Brain microvascular endothelial cell (primary cell): ENCODE results near the gene SFTPA2.
"Not testable (repeated sequence)": the region's sequence is repeated elsewhere in the genome, so short reads cannot be mapped to it uniquely, and the experiment has no call there.

Source experiments
- DNase-seq: peaks from one replicate; pipeline ENCODE4 v3.0.0-alpha.2; 2020
- H3K27ac ChIP-seq: fragments of 250-450 bp; sonication (Bioruptor Pico); 2 replicates; pipeline ENCODE4 v1.5.1; 2020; ENCODE audit warnings: mild to moderate bottlenecking, moderate library complexity
- H3K27me3 ChIP-seq: fragments of 250-450 bp; sonication (Bioruptor Pico); replicated peaks from 2 replicates; pipeline ENCODE4 v1.5.1; 2020; ENCODE audit warnings: mild to moderate bottlenecking
- H3K36me3 ChIP-seq: fragments of 250-450 bp; sonication (Bioruptor Pico); replicated peaks from 2 replicates; pipeline ENCODE4 v1.5.1; 2020; ENCODE audit warnings: mild to moderate bottlenecking
- H3K4me3 ChIP-seq: 2 replicates; pipeline ENCODE4 v1.5.1; 2011; ENCODE audit warnings: low read depth, mild to moderate bottlenecking, control low read depth, low read length, moderate library complexity
- CTCF ChIP-seq: IDR thresholded peaks from 2 replicates; pipeline ENCODE4 v1.5.1; 2011; ENCODE audit warnings: low read depth, mild to moderate bottlenecking, moderate library complexity, low read length, control low read depth, inconsistent platforms; ENCODE audit errors: missing control alignments
- in situ Hi-C: cut with HindIII; loops from 2 replicates; pipeline ENCODE4 v1.10.0; 2017; ENCODE audit warnings: low sequenced_read_pairs, low pct_ligation_motif_present

Gene SFTPA2

GRCh38 chr10:79552143-79552542 lies 8.1 kb downstream of the SFTPA2 start:
- H3K4me3 ChIP-seq = no peak overlapping the region
- no peak overlapping the region for H3K27ac ChIP-seq
- no peak for DNase-seq
- in situ Hi-C loops = no loop called here
- TF ChIP-seq CTCF = no peak
- H3K36me3 ChIP-seq = no peaks in the 10 kb centered on the region
- H3K27me3 ChIP-seq = peaks cover 2% of the 10 kb centered on the region

- no peaks in the 10 kb centered on the region for H3K36me3 ChIP-seq
- no peak for DNase-seq
- no peak overlapping the region for H3K4me3 ChIP-seq
- no peak for TF ChIP-seq CTCF
- no peak overlapping the region for H3K27ac ChIP-seq
- H3K27me3 ChIP-seq = peaks cover 2% of the 10 kb centered on the region
- in situ Hi-C loops = no loop called here
Measured at GRCh38 chr10:79547973-79548372, 12.2 kb downstream of the SFTPA2 start.

- H3K27me3 ChIP-seq, in situ Hi-C loops, DNase-seq, H3K36me3 ChIP-seq, H3K27ac ChIP-seq, H3K4me3 ChIP-seq: not testable (repeated sequence)
Measured at GRCh38 chr10:79547128-79547527, 13.1 kb downstream of the SFTPA2 start.

GRCh38 chr10:79544926-79545659 lies 15.1 kb downstream of the SFTPA2 start:
- in situ Hi-C loops, H3K4me3 ChIP-seq, H3K27me3 ChIP-seq, H3K27ac ChIP-seq, DNase-seq, H3K36me3 ChIP-seq: not testable (repeated sequence)

- DNase-seq, in situ Hi-C loops, H3K4me3 ChIP-seq, H3K27me3 ChIP-seq, H3K27ac ChIP-seq, H3K36me3 ChIP-seq: not testable (repeated sequence)
Measured at GRCh38 chr10:79544408-79544807, 15.8 kb downstream of the SFTPA2 start.

GRCh38 chr10:79542626-79543025 lies 17.6 kb downstream of the SFTPA2 start:
- Histone ChIP-seq H3K36me3 (no peaks in the 10 kb centered on the region), H3K27me3 (no peaks in the 10 kb centered on the region), H3K4me3 (no peak overlapping the region), H3K27ac (no peak overlapping the region)
- no peak for TF ChIP-seq CTCF
- in situ Hi-C loops = no loop called here
- no peak for DNase-seq

GRCh38 chr10:79540930-79541329 lies 19.3 kb downstream of the SFTPA2 start:
- in situ Hi-C loops, H3K27me3 ChIP-seq, H3K36me3 ChIP-seq, H3K4me3 ChIP-seq, DNase-seq, H3K27ac ChIP-seq: not testable (repeated sequence)

- H3K36me3 ChIP-seq, H3K27ac ChIP-seq, H3K4me3 ChIP-seq, H3K27me3 ChIP-seq, DNase-seq, in situ Hi-C loops: not testable (repeated sequence)
Measured at GRCh38 chr10:79538311-79538710, 21.9 kb downstream of the SFTPA2 start.

- H3K27ac ChIP-seq, in situ Hi-C loops, H3K27me3 ChIP-seq, DNase-seq, H3K36me3 ChIP-seq, H3K4me3 ChIP-seq: not testable (repeated sequence)
Measured at GRCh38 chr10:79533903-79534175, 26.4 kb downstream of the SFTPA2 start.

GRCh38 chr10:79533142-79533902 lies 26.9 kb downstream of the SFTPA2 start:
- H3K27me3 ChIP-seq, H3K4me3 ChIP-seq, H3K36me3 ChIP-seq, H3K27ac ChIP-seq, DNase-seq, in situ Hi-C loops: not testable (repeated sequence)

GRCh38 chr10:79528261-79528660 lies 31.9 kb downstream of the SFTPA2 start:
- in situ Hi-C loops = not testable (repeated sequence)

More at GRCh38 chr10:79528261-79528660, 31.9 kb downstream of the SFTPA2 start:
- not testable (repeated sequence) for H3K4me3 ChIP-seq, H3K27ac ChIP-seq, H3K27me3 ChIP-seq, DNase-seq, H3K36me3 ChIP-seq
